Neural progenitor cell (in vitro differentiated cells): Measurements from ENCODE around the gene UBQLN1. TPM values are rescaled to one million over a fixed set of nuclear protein-coding genes. Genes with fewer than 3 reads are reported as not detected.

Experiments used
- DNase-seq: peaks from one replicate; pipeline ENCODE4 v3.0.0-alpha.2; 2016; ENCODE audit warnings: low spot score
- H2AFZ ChIP-seq: fragments of 200-600 bp; sonication (generic); replicated peaks from 2 replicates; pipeline ENCODE4 v1.6.1; 2016; ENCODE audit warnings: antibody characterized with exemption
- H3F3A ChIP-seq: fragments of 200-600 bp; sonication (generic); 2 replicates; pipeline ENCODE4 v1.6.1; 2016; ENCODE audit warnings: antibody characterized with exemption, low read depth
- H3K27ac ChIP-seq: fragments of 200-600 bp; sonication (generic); 2 replicates; pipeline ENCODE4 v1.5.1; 2016; ENCODE audit warnings: mild to moderate bottlenecking
- H3K27me3 ChIP-seq: fragments of 200-600 bp; sonication (generic); 2 replicates; pipeline ENCODE4 v1.6.1; 2016; ENCODE audit warnings: mild to moderate bottlenecking, moderate library complexity
- H3K36me3 ChIP-seq: fragments of 200-600 bp; sonication (generic); 2 replicates; pipeline ENCODE4 v1.5.1; 2016
- H3K4me1 ChIP-seq: fragments of 200-600 bp; sonication (generic); 2 replicates; pipeline ENCODE4 v1.6.1; 2016; ENCODE audit warnings: mixed run types
- H3K4me2 ChIP-seq: fragments of 200-600 bp; sonication (generic); 2 replicates; pipeline ENCODE4 v1.6.1; 2016
- H3K4me3 ChIP-seq: fragments of 200-600 bp; sonication (generic); 2 replicates; pipeline ENCODE4 v1.5.1; 2016
- H3K79me2 ChIP-seq: fragments of 200-600 bp; sonication (generic); 2 replicates; pipeline ENCODE4 v1.6.1; 2016; ENCODE audit warnings: low read depth
- H3K9ac ChIP-seq: fragments of 200-600 bp; sonication (generic); 2 replicates; pipeline ENCODE4 v1.6.1; 2016
- H3K9me3 ChIP-seq: fragments of 200-600 bp; sonication (generic); 2 replicates; pipeline ENCODE4 v1.5.1; 2016; ENCODE audit warnings: low read depth
- H4K20me1 ChIP-seq: fragments of 200-600 bp; sonication (generic); 2 replicates; pipeline ENCODE4 v1.6.1; 2016; ENCODE audit warnings: low read depth
- H3K27ac Mint-ChIP-seq: 3 replicates; pipeline ENCODE4 v1.8.0; 2021; ENCODE audit warnings: mixed read lengths
- H3K27me3 Mint-ChIP-seq: 2 replicates; pipeline ENCODE4 v1.8.0; 2022; ENCODE audit warnings: low read depth, mild to moderate bottlenecking, inconsistent platforms, moderate library complexity, mixed read lengths; ENCODE audit not compliant: insufficient read depth
- H3K36me3 Mint-ChIP-seq: 3 replicates; pipeline ENCODE4 v1.8.0; 2021; ENCODE audit warnings: mixed read lengths
- H3K4me1 Mint-ChIP-seq: 3 replicates; pipeline ENCODE4 v1.8.0; 2021; ENCODE audit warnings: mixed read lengths
- H3K4me3 Mint-ChIP-seq: 3 replicates; pipeline ENCODE4 v1.8.0; 2021; ENCODE audit warnings: mild to moderate bottlenecking, moderate library complexity, mixed read lengths
- H3K9me3 Mint-ChIP-seq: 3 replicates; pipeline ENCODE4 v1.8.0; 2020; ENCODE audit warnings: mixed read lengths
- CTCF ChIP-seq: fragments of 200-600 bp; sonication (generic); IDR thresholded peaks from 2 replicates; pipeline ENCODE4 v1.5.1; 2017; ENCODE audit warnings: antibody characterized with exemption, mild to moderate bottlenecking
- EZH2 ChIP-seq: fragments of 200-600 bp; sonication (generic); IDR thresholded peaks from 2 replicates; pipeline ENCODE4 v1.6.1; 2017; ENCODE audit warnings: antibody characterized with exemption, mild to moderate bottlenecking, moderate library complexity
- EZH2phosphoT487 ChIP-seq: fragments of 200-600 bp; sonication (generic); IDR thresholded peaks from 2 replicates; pipeline ENCODE4 v1.6.1; 2017; ENCODE audit warnings: antibody characterized with exemption
- total RNA-seq: library from RNA; depleted of rRNA; stranded (reverse); fragments of >200 nt; gene quantifications from 2 replicates; pipeline ENCODE4 v1.2.3, GENCODE V29; 2015; ENCODE audit warnings: low replicate concordance

The UBQLN1 gene
- total RNA-seq, 1 donor from 2014 or later, result 143 TPM

- H3K27me3 ChIP-seq, result no peaks in the 10 kb centered on the region
- H3K9ac ChIP-seq, result no peak overlapping the region
- H3K4me2 ChIP-seq, result no peak overlapping the region
- no peak for DNase-seq
- peaks cover 4% of the 10 kb centered on the region for H3K79me2 ChIP-seq
- H3K36me3 ChIP-seq, result no peaks in the 10 kb centered on the region
- no peak overlapping the region for H3K27ac ChIP-seq
- H3K4me1 ChIP-seq, result peaks cover 32% of the 10 kb centered on the region
- Mint-ChIP-seq H3K4me3 (no peak overlapping the region), H3K36me3 (peaks cover 14% of the 10 kb centered on the region), H3K4me1 (peaks cover 35% of the 10 kb centered on the region), H3K9me3 (no peaks in the 10 kb centered on the region), H3K27me3 (peaks cover 2% of the 10 kb centered on the region), H3K27ac (no peak overlapping the region)
- H3F3A ChIP-seq, result peaks cover 22% of the 10 kb centered on the region
- TF ChIP-seq EZH2 (no peak), EZH2phosphoT487 (no peak), CTCF (no peak)
- no peak overlapping the region for H2AFZ ChIP-seq
- no peaks in the 10 kb centered on the region for H4K20me1 ChIP-seq
- no peaks in the 10 kb centered on the region for H3K9me3 ChIP-seq
- no peak overlapping the region for H3K4me3 ChIP-seq
Observed at GRCh38 chr9:83628540-83628939, 79.2 kb downstream of the UBQLN1 start.

DNA sequence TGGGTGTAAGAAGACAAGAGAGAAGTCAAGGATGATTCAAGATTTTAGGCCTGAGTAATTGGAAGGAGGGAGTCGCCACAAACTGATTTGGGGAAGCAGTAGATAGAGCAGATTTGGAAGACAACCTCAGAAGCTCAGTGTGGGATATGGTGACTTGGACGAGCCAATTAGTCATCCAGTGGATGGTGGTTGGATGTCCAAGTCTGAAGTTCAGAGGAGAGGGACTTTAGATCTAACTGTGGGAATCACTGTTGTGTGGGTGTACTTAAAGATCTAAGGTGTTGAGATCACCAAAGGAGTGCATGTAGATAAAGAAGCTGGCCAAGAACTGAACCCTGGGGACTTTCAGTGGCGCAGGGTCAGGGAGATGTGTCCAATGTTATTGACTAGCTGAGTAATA lies 82.6 kb downstream of the UBQLN1 start:
- no peak overlapping the region for H3K9ac ChIP-seq
- no peak overlapping the region for H2AFZ ChIP-seq
- no peak overlapping the region for H3K27ac ChIP-seq
- TF ChIP-seq EZH2 (no peak), CTCF (no peak), EZH2phosphoT487 (no peak)
- Mint-ChIP-seq H3K27ac (no peak overlapping the region), H3K4me3 (no peak overlapping the region), H3K4me1 (peaks cover 27% of the 10 kb centered on the region), H3K9me3 (no peaks in the 10 kb centered on the region), H3K36me3 (peaks cover 11% of the 10 kb centered on the region), H3K27me3 (peaks cover 2% of the 10 kb centered on the region)
- no peaks in the 10 kb centered on the region for H3K27me3 ChIP-seq
- no peak overlapping the region for H3K4me3 ChIP-seq
- no peaks in the 10 kb centered on the region for H3K9me3 ChIP-seq
- DNase-seq, result no peak
- no peak overlapping the region for H3K4me2 ChIP-seq
- H3K4me1 ChIP-seq, result peaks cover 17% of the 10 kb centered on the region
- no peaks in the 10 kb centered on the region for H3K36me3 ChIP-seq
- H3F3A ChIP-seq, result peaks cover 12% of the 10 kb centered on the region
- no peaks in the 10 kb centered on the region for H4K20me1 ChIP-seq
- H3K79me2 ChIP-seq, result peaks cover 4% of the 10 kb centered on the region

DNA sequence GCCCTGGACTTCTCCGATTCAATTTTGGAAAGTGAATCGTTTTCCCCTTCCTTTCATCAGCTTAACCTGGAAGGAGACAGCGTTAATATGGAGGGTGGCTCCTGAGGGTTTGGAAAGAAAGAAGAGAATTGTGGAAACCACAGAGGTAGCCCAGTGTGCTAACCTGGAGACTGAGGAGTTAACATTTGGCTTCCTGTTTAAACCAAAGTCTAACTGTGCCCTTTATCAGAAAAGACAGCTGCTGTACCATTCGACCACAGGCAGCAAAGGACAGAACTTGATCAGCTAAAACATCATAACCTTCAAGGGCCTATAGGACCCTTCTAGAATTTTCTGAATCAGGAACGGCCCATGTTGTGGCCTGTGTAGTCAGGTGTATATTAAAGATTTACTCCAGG lies 84.1 kb downstream of the UBQLN1 start:
- peak overlapping the region; percentile 55 for H3K9ac ChIP-seq
- H3K4me3 ChIP-seq, result peak overlapping the region; percentile 76
- H3K27me3 Mint-ChIP-seq, result no peaks in the 10 kb centered on the region
- peak overlapping the region; percentile 81 for H2AFZ ChIP-seq
- H3K27me3 ChIP-seq, result no peaks in the 10 kb centered on the region
- H3K9me3 ChIP-seq, result no peaks in the 10 kb centered on the region
- TF ChIP-seq EZH2phosphoT487 (no peak), EZH2 (no peak), CTCF (no peak)
- peak overlapping the region; percentile 75 for H3K4me2 ChIP-seq
- H3K36me3 Mint-ChIP-seq, result peaks cover 7% of the 10 kb centered on the region
- peaks cover 19% of the 10 kb centered on the region for H3K4me1 Mint-ChIP-seq
- H3K79me2 ChIP-seq, result peaks cover 4% of the 10 kb centered on the region
- peaks cover 9% of the 10 kb centered on the region for H3F3A ChIP-seq
- H3K9me3 Mint-ChIP-seq, result no peaks in the 10 kb centered on the region
- H4K20me1 ChIP-seq, result no peaks in the 10 kb centered on the region
- no peak overlapping the region for H3K27ac ChIP-seq
- H3K27ac Mint-ChIP-seq, result no peak overlapping the region
- peak overlapping the region; percentile 93 for H3K4me3 Mint-ChIP-seq
- H3K36me3 ChIP-seq, result no peaks in the 10 kb centered on the region
- peaks cover 10% of the 10 kb centered on the region for H3K4me1 ChIP-seq
- no peak for DNase-seq
